ENCODE data around the gene CEPT1. TPM values are rescaled to one million over a fixed set of nuclear protein-coding genes. Genes with fewer than 3 reads are reported as not detected.

CEPT1 gene
- total RNA-seq, 1 donor from 2014 or later: 24.2 TPM

GRCh38 chr1:111148376-111148881 is 8.4 kb downstream of the CEPT1 start:
- peaks cover 23% of the 10 kb centered on the region for H3K36me3 Mint-ChIP-seq (ENCODE audit: low read depth)
- no peak overlapping the region for H3K4me3 Mint-ChIP-seq (ENCODE audit: unreplicated experiment)
- H3K9me3 Mint-ChIP-seq (ENCODE audit: low read depth): peaks cover 1% of the 10 kb centered on the region
- no peak overlapping the region for H3K27ac Mint-ChIP-seq (ENCODE audit: unreplicated experiment)
- DNase-seq (ENCODE audit: low spot score): no peak
- H3K4me1 Mint-ChIP-seq (ENCODE audit: low read depth): peaks cover 8% of the 10 kb centered on the region
- TF ChIP-seq CTCF (IDR thresholded peaks at IDR 0.05): no peak
- H3K27me3 Mint-ChIP-seq (ENCODE audit: low read depth): no peaks in the 10 kb centered on the region

- Mint-ChIP-seq H3K4me1 (ENCODE audit: low read depth) (peaks cover 3% of the 10 kb centered on the region), H3K9me3 (ENCODE audit: low read depth) (peaks cover 11% of the 10 kb centered on the region), H3K36me3 (ENCODE audit: low read depth) (peaks cover 42% of the 10 kb centered on the region), H3K4me3 (ENCODE audit: unreplicated experiment) (no peak overlapping the region), H3K27ac (ENCODE audit: unreplicated experiment) (no peak overlapping the region), H3K27me3 (ENCODE audit: low read depth) (no peaks in the 10 kb centered on the region)
- no peak for TF ChIP-seq CTCF (IDR thresholded peaks at IDR 0.05)
- DNase-seq (ENCODE audit: low spot score): no peak
Observed at GRCh38 chr1:111151838-111152237, 11.8 kb downstream of the CEPT1 start.

GRCh38 chr1:111154021-111154999 is 14.3 kb downstream of the CEPT1 start:
- Mint-ChIP-seq H3K4me1 (ENCODE audit: low read depth) (no peaks in the 10 kb centered on the region), H3K27ac (ENCODE audit: unreplicated experiment) (no peak overlapping the region), H3K36me3 (ENCODE audit: low read depth) (peaks cover 39% of the 10 kb centered on the region), H3K4me3 (ENCODE audit: unreplicated experiment) (no peak overlapping the region), H3K9me3 (ENCODE audit: low read depth) (peaks cover 11% of the 10 kb centered on the region), H3K27me3 (ENCODE audit: low read depth) (no peaks in the 10 kb centered on the region)
- TF ChIP-seq CTCF (IDR thresholded peaks at IDR 0.05): no peak
- DNase-seq (ENCODE audit: low spot score): no peak

- H3K27me3 Mint-ChIP-seq (ENCODE audit: low read depth): no peaks in the 10 kb centered on the region
- no peak for DNase-seq (ENCODE audit: low spot score)
- no peak overlapping the region for H3K27ac Mint-ChIP-seq (ENCODE audit: unreplicated experiment)
- peaks cover 11% of the 10 kb centered on the region for H3K9me3 Mint-ChIP-seq (ENCODE audit: low read depth)
- H3K36me3 Mint-ChIP-seq (ENCODE audit: low read depth): peaks cover 29% of the 10 kb centered on the region
- no peak overlapping the region for H3K4me3 Mint-ChIP-seq (ENCODE audit: unreplicated experiment)
- TF ChIP-seq CTCF (IDR thresholded peaks at IDR 0.05): no peak
- H3K4me1 Mint-ChIP-seq (ENCODE audit: low read depth): no peaks in the 10 kb centered on the region
Observed at GRCh38 chr1:111157431-111157830, 17.4 kb downstream of the CEPT1 start.

GRCh38 chr1:111161843-111162487 is 21.9 kb downstream of the CEPT1 start:
- DNase-seq (ENCODE audit: low spot score): no peak
- no peak overlapping the region for H3K27ac Mint-ChIP-seq (ENCODE audit: unreplicated experiment)
- no peaks in the 10 kb centered on the region for H3K27me3 Mint-ChIP-seq (ENCODE audit: low read depth)
- TF ChIP-seq CTCF (IDR thresholded peaks at IDR 0.05): no peak
- peaks cover 6% of the 10 kb centered on the region for H3K36me3 Mint-ChIP-seq (ENCODE audit: low read depth)
- H3K9me3 Mint-ChIP-seq (ENCODE audit: low read depth): no peaks in the 10 kb centered on the region
- no peaks in the 10 kb centered on the region for H3K4me1 Mint-ChIP-seq (ENCODE audit: low read depth)
- no peak overlapping the region for H3K4me3 Mint-ChIP-seq (ENCODE audit: unreplicated experiment)
